Suprapubic skin (tissue), 4 donors: ENCODE data around the gene GRK2.

Experiments
- EP300 ChIP-seq: sonication (generic); formaldehyde crosslinking; IDR thresholded peaks from one replicate; pipeline ENCODE4 v1.6.1; 2017; ENCODE audit warnings: antibody characterized with exemption
- POLR2A ChIP-seq, 2 donors: fragments of 450-650 bp; IDR thresholded peaks; one replicate each; pipeline ENCODE4 v1.6.1; 2017; ENCODE audit warnings: antibody characterized with exemption in 2 of 2, mild to moderate bottlenecking in 2 of 2, moderate library complexity in 2 of 2
- POLR2AphosphoS5 ChIP-seq, 3 donors: sonication (generic); formaldehyde crosslinking; IDR thresholded peaks; one replicate each; pipeline ENCODE4 v1.6.1; 2017; ENCODE audit warnings: antibody characterized with exemption in 3 of 3
- TF ChIP-seq, protein P1 (sequence below), 2 donors: fragments of 200-600 bp in 1 of 2; fragments of 450-650 bp in 1 of 2; sonication (generic) in 1 of 2; IDR thresholded peaks; one replicate each; pipeline ENCODE4 v1.5.1; 2016 to 2019; ENCODE audit warnings: antibody characterized with exemption in 2 of 2, mild to moderate bottlenecking in 1 of 2, moderate library complexity in 1 of 2

DNA sequence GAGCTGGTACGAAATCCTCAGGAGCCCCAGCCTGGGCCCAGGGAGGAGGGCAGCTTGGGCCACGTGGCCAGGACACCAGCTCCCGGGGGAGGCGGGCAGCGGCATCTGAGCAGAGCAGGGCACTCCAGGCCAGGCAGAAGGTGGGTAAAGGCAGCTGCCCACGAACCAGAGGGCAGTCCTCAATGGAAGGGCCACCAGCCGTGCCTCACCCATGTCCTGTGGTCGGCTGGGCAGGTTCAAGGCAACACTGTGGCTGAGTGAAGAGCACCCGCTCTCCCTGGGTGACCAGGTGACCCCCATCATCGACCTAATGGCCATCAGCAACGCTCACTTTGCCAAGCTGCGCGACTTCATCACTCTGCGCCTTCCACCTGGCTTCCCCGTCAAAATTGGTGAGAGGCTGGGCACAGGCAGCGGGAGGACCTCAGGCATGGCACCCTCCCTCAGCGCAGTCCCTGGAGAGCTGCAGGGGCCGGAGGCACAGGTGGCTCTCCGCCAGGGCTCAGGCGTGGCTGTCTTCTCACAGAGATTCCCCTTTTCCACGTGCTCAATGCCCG is 34.6 kb downstream of the GRK2 start:
- TF ChIP-seq POLR2AphosphoS5 (IDR thresholded peaks at IDR 0.05) (no peak), EP300 (no peak), POLR2A (IDR thresholded peaks at IDR 0.05) (no peak)
- TF ChIP-seq, protein P1, sequence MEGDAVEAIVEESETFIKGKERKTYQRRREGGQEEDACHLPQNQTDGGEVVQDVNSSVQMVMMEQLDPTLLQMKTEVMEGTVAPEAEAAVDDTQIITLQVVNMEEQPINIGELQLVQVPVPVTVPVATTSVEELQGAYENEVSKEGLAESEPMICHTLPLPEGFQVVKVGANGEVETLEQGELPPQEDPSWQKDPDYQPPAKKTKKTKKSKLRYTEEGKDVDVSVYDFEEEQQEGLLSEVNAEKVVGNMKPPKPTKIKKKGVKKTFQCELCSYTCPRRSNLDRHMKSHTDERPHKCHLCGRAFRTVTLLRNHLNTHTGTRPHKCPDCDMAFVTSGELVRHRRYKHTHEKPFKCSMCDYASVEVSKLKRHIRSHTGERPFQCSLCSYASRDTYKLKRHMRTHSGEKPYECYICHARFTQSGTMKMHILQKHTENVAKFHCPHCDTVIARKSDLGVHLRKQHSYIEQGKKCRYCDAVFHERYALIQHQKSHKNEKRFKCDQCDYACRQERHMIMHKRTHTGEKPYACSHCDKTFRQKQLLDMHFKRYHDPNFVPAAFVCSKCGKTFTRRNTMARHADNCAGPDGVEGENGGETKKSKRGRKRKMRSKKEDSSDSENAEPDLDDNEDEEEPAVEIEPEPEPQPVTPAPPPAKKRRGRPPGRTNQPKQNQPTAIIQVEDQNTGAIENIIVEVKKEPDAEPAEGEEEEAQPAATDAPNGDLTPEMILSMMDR (IDR thresholded peaks at IDR 0.05) = no peak
